Hepatocyte (in vitro differentiated cells): Measurements from ENCODE around the gene C5AR1.

ENCODE experiments used
- EZH2 ChIP-seq: fragments of 200-600 bp; sonication (generic); IDR thresholded peaks from 2 replicates; pipeline ENCODE4 v1.6.1; 2016; ENCODE audit warnings: antibody characterized with exemption, mild to moderate bottlenecking, borderline replicate concordance
- TF ChIP-seq, protein P1 (sequence below): fragments of 200-600 bp; sonication (generic); IDR thresholded peaks from 2 replicates; pipeline ENCODE4 v1.5.1; 2016; ENCODE audit warnings: antibody characterized with exemption, mild to moderate bottlenecking; ENCODE audit not compliant: poor library complexity

- TF ChIP-seq, protein P1, sequence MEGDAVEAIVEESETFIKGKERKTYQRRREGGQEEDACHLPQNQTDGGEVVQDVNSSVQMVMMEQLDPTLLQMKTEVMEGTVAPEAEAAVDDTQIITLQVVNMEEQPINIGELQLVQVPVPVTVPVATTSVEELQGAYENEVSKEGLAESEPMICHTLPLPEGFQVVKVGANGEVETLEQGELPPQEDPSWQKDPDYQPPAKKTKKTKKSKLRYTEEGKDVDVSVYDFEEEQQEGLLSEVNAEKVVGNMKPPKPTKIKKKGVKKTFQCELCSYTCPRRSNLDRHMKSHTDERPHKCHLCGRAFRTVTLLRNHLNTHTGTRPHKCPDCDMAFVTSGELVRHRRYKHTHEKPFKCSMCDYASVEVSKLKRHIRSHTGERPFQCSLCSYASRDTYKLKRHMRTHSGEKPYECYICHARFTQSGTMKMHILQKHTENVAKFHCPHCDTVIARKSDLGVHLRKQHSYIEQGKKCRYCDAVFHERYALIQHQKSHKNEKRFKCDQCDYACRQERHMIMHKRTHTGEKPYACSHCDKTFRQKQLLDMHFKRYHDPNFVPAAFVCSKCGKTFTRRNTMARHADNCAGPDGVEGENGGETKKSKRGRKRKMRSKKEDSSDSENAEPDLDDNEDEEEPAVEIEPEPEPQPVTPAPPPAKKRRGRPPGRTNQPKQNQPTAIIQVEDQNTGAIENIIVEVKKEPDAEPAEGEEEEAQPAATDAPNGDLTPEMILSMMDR, result no peak
- TF ChIP-seq EZH2, result no peak
These were observed 60.5 kb downstream of the C5AR1 start for GRCh38 chr19:47370045-47370611.
